ENCODE measurements around the gene TYRO3.
A peak's percentile ranks its signal among the peaks of the same experiment; 100 is the strongest.

The TYRO3 gene

DNA sequence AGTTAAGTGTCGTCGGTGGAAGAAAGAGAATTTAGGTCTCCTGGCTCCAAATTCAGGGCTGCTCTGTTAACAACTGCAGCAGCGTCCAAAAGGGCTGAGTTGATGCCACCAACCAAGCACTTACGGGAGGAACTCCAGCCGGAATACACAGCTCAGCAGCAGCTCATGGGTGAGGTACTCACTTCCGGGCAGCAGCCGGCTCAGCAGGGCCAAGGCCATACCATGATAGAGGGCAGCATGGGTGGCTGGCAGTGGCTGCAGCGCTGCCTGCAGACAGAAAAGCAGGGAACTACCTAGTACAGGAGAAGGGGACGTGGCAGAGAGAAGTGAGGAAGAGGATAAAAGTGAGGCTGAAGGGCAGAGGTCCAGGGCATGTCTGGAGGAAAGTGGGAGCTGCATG, 37.4 kb upstream of the TYRO3 start:
- TF ChIP-seq ARNTL (CRISPR knock-in tag; IDR thresholded peaks at IDR 0.05; ENCODE audit: borderline replicate concordance, low read depth) (no peak), ESRRG (CRISPR knock-in tag; IDR thresholded peaks at IDR 0.05) (no peak), PPARA (CRISPR knock-in tag; IDR thresholded peaks at IDR 0.05; ENCODE audit: borderline replicate concordance) (no peak), RARB (CRISPR knock-in tag; IDR thresholded peaks at IDR 0.05) (no peak), ZFP30 (CRISPR knock-in tag; IDR thresholded peaks at IDR 0.05) (no peak), CSDC2 (CRISPR knock-in tag; IDR thresholded peaks at IDR 0.05) (no peak), BACH2 (CRISPR knock-in tag; IDR thresholded peaks at IDR 0.05; ENCODE audit: borderline replicate concordance) (no peak), ISL1 (CRISPR knock-in tag; IDR thresholded peaks at IDR 0.05) (no peak), ZNF8 (CRISPR knock-in tag; IDR thresholded peaks at IDR 0.05) (no peak), ZFP3 (CRISPR knock-in tag; IDR thresholded peaks at IDR 0.05) (no peak), ZNF70 (CRISPR knock-in tag; IDR thresholded peaks at IDR 0.05) (no peak), ZC3H10 (CRISPR knock-in tag; IDR thresholded peaks at IDR 0.05) (no peak), GLIS3 (CRISPR knock-in tag; IDR thresholded peaks at IDR 0.05) (no peak), TCF4 (CRISPR knock-in tag; IDR thresholded peaks at IDR 0.05; ENCODE audit: borderline replicate concordance) (no peak)
- TF ChIP-seq, protein P1, sequence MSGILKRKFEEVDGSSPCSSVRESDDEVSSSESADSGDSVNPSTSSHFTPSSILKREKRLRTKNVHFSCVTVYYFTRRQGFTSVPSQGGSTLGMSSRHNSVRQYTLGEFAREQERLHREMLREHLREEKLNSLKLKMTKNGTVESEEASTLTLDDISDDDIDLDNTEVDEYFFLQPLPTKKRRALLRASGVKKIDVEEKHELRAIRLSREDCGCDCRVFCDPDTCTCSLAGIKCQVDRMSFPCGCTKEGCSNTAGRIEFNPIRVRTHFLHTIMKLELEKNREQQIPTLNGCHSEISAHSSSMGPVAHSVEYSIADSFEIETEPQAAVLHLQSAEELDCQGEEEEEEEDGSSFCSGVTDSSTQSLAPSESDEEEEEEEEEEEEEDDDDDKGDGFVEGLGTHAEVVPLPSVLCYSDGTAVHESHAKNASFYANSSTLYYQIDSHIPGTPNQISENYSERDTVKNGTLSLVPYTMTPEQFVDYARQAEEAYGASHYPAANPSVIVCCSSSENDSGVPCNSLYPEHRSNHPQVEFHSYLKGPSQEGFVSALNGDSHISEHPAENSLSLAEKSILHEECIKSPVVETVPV (CRISPR knock-in tag; IDR thresholded peaks at IDR 0.05): no peak
- TF ChIP-seq, protein P2, sequence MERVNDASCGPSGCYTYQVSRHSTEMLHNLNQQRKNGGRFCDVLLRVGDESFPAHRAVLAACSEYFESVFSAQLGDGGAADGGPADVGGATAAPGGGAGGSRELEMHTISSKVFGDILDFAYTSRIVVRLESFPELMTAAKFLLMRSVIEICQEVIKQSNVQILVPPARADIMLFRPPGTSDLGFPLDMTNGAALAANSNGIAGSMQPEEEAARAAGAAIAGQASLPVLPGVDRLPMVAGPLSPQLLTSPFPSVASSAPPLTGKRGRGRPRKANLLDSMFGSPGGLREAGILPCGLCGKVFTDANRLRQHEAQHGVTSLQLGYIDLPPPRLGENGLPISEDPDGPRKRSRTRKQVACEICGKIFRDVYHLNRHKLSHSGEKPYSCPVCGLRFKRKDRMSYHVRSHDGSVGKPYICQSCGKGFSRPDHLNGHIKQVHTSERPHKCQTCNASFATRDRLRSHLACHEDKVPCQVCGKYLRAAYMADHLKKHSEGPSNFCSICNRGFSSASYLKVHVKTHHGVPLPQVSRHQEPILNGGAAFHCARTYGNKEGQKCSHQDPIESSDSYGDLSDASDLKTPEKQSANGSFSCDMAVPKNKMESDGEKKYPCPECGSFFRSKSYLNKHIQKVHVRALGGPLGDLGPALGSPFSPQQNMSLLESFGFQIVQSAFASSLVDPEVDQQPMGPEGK (CRISPR knock-in tag; IDR thresholded peaks at IDR 0.05; ENCODE audit: borderline replicate concordance): no peak
- TF ChIP-seq, protein P3, sequence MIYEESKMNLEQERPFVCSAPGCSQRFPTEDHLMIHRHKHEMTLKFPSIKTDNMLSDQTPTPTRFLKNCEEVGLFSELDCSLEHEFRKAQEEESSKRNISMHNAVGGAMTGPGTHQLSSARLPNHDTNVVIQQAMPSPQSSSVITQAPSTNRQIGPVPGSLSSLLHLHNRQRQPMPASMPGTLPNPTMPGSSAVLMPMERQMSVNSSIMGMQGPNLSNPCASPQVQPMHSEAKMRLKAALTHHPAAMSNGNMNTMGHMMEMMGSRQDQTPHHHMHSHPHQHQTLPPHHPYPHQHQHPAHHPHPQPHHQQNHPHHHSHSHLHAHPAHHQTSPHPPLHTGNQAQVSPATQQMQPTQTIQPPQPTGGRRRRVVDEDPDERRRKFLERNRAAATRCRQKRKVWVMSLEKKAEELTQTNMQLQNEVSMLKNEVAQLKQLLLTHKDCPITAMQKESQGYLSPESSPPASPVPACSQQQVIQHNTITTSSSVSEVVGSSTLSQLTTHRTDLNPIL (CRISPR knock-in tag; IDR thresholded peaks at IDR 0.05; ENCODE audit: low read depth): no peak
- TF ChIP-seq, protein P4, sequence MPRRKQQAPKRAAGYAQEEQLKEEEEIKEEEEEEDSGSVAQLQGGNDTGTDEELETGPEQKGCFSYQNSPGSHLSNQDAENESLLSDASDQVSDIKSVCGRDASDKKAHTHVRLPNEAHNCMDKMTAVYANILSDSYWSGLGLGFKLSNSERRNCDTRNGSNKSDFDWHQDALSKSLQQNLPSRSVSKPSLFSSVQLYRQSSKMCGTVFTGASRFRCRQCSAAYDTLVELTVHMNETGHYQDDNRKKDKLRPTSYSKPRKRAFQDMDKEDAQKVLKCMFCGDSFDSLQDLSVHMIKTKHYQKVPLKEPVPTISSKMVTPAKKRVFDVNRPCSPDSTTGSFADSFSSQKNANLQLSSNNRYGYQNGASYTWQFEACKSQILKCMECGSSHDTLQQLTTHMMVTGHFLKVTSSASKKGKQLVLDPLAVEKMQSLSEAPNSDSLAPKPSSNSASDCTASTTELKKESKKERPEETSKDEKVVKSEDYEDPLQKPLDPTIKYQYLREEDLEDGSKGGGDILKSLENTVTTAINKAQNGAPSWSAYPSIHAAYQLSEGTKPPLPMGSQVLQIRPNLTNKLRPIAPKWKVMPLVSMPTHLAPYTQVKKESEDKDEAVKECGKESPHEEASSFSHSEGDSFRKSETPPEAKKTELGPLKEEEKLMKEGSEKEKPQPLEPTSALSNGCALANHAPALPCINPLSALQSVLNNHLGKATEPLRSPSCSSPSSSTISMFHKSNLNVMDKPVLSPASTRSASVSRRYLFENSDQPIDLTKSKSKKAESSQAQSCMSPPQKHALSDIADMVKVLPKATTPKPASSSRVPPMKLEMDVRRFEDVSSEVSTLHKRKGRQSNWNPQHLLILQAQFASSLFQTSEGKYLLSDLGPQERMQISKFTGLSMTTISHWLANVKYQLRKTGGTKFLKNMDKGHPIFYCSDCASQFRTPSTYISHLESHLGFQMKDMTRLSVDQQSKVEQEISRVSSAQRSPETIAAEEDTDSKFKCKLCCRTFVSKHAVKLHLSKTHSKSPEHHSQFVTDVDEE (CRISPR knock-in tag; IDR thresholded peaks at IDR 0.05): no peak
- ATAC-seq: no peak

DNA sequence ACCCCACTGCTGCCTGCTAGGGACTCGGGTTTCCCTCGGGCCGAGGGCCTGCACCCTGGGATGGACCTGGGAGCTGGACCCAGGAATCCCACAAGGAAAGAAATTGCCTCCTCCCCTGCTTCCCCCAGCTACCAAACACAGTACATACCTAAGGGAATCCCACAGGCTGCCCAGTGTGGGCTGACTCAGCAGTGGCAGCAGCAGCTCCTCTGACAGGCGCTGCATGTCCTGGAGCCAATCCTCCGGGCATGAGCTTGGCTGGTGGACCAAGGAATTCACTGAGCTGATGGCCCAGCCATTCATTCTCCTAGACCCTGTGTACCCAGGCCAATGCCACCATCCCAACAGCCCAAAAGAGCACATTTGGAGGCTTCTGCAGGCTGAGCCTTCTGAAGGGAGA, 35.9 kb upstream of the TYRO3 start:
- ATAC-seq: peak; percentile 59
- TF ChIP-seq, protein P1 (CRISPR knock-in tag; IDR thresholded peaks at IDR 0.05): no peak
- TF ChIP-seq ZFP30 (CRISPR knock-in tag; IDR thresholded peaks at IDR 0.05) (no peak), RARB (CRISPR knock-in tag; IDR thresholded peaks at IDR 0.05) (no peak), TOX (CRISPR knock-in tag; IDR thresholded peaks at IDR 0.05; ENCODE audit: borderline replicate concordance) (no peak), OSR1 (CRISPR knock-in tag; IDR thresholded peaks at IDR 0.05) (no peak), ESRRG (CRISPR knock-in tag; IDR thresholded peaks at IDR 0.05) (no peak), BACH2 (CRISPR knock-in tag; IDR thresholded peaks at IDR 0.05; ENCODE audit: borderline replicate concordance) (no peak), PPARA (CRISPR knock-in tag; IDR thresholded peaks at IDR 0.05; ENCODE audit: borderline replicate concordance) (no peak), CSDC2 (CRISPR knock-in tag; IDR thresholded peaks at IDR 0.05) (no peak), ARNTL (CRISPR knock-in tag; IDR thresholded peaks at IDR 0.05; ENCODE audit: borderline replicate concordance, low read depth) (no peak), ZNF8 (CRISPR knock-in tag; IDR thresholded peaks at IDR 0.05) (no peak), ZFP3 (CRISPR knock-in tag; IDR thresholded peaks at IDR 0.05) (no peak), SNAI2 (CRISPR knock-in tag; IDR thresholded peaks at IDR 0.05) (no peak), GLIS3 (CRISPR knock-in tag; IDR thresholded peaks at IDR 0.05) (no peak), ISL1 (CRISPR knock-in tag; IDR thresholded peaks at IDR 0.05) (no peak), ZC3H10 (CRISPR knock-in tag; IDR thresholded peaks at IDR 0.05) (no peak)
- TF ChIP-seq, protein P4 (CRISPR knock-in tag; IDR thresholded peaks at IDR 0.05): no peak
- TF ChIP-seq, protein P2 (CRISPR knock-in tag; IDR thresholded peaks at IDR 0.05; ENCODE audit: borderline replicate concordance): no peak
- TF ChIP-seq, protein P5, sequence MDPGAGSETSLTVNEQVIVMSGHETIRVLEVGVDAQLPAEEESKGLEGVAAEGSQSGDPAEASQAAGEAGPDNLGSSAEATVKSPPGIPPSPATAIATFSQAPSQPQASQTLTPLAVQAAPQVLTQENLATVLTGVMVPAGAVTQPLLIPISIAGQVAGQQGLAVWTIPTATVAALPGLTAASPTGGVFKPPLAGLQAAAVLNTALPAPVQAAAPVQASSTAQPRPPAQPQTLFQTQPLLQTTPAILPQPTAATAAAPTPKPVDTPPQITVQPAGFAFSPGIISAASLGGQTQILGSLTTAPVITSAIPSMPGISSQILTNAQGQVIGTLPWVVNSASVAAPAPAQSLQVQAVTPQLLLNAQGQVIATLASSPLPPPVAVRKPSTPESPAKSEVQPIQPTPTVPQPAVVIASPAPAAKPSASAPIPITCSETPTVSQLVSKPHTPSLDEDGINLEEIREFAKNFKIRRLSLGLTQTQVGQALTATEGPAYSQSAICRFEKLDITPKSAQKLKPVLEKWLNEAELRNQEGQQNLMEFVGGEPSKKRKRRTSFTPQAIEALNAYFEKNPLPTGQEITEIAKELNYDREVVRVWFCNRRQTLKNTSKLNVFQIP (CRISPR knock-in tag; IDR thresholded peaks at IDR 0.05; ENCODE audit: borderline replicate concordance, low read depth): no peak

All from SK-N-SH treated with all-trans-retinoic acid at 6 μM for 48 hours (cell line).